D721Med (cell line): Measurements from ENCODE around the gene APOL2.

Experiments
- DNase-seq: peaks from one replicate; pipeline ENCODE4 v3.0.0; 2011; ENCODE audit warnings: low spot score; ENCODE audit not compliant: insufficient read length
- FAIRE-seq: peaks from 2 replicates; lab custom pipeline; 2011; peaks lifted over from hg19 to GRCh38; lab: Jason Lieb, UNC
- CTCF ChIP-seq: IDR thresholded peaks from 2 replicates; pipeline ENCODE4 v1.5.1; 2012; ENCODE audit warnings: mild to moderate bottlenecking, control low read depth; ENCODE audit not compliant: insufficient read depth; ENCODE audit errors: missing control alignments

Gene APOL2

GRCh38 chr22:36238373-36239149, 766 bp downstream of the APOL2 start:
- DNase-seq (no peak), FAIRE-seq (no peak)
- TF ChIP-seq CTCF = no peak

- no peak for TF ChIP-seq CTCF
- no peak for DNase-seq
- no peak for FAIRE-seq
These were observed 1.6 kb downstream of the APOL2 start for GRCh38 chr22:36237462-36238372.

GRCh38 chr22:36236388-36237319, 2.7 kb downstream of the APOL2 start:
- FAIRE-seq (no peak), DNase-seq (no peak)
- TF ChIP-seq CTCF = no peak

GRCh38 chr22:36235585-36235984, 3.7 kb downstream of the APOL2 start:
- FAIRE-seq = no peak
- TF ChIP-seq CTCF = no peak
- DNase-seq = no peak

GRCh38 chr22:36234919-36235318, 4.4 kb downstream of the APOL2 start:
- FAIRE-seq = no peak
- no peak for DNase-seq
- TF ChIP-seq CTCF = no peak

- FAIRE-seq (no peak), DNase-seq (no peak)
- TF ChIP-seq CTCF = no peak
These were observed 5.1 kb downstream of the APOL2 start for GRCh38 chr22:36234213-36234612.
